ENCODE data around the gene PARK7. TPM values are rescaled to one million over a fixed set of nuclear protein-coding genes. Genes with fewer than 3 reads are reported as not detected.
"Not testable (repeated sequence)": the region's sequence is repeated elsewhere in the genome, so short reads cannot be mapped to it uniquely, and the experiment has no call there.

Gene PARK7
- polyA plus RNA-seq (2012; ENCODE audit: insufficient read depth, insufficient read length), result 508 TPM

- H3K4me3 ChIP-seq (ENCODE audit: low read length), result peak within 1 kb of the TSS; percentile 74
- DNase-seq (ENCODE audit: low read depth, low spot score), result peak; percentile 97
Observed at GRCh38 chr1:7961216-7962013, at the start of gene PARK7. Gene PARK7 (plus strand): TSS chr1:7961711. CDS start chr1:7962786, 1,075 bp downstream.

- no peak overlapping the region for H3K4me3 ChIP-seq (ENCODE audit: low read length)
- DNase-seq (ENCODE audit: low read depth, low spot score), result no peak
Observed at GRCh38 chr1:7912145-7912544, 49.4 kb upstream of the PARK7 start.

- no peak for DNase-seq (ENCODE audit: low read depth, low spot score)
- H3K4me3 ChIP-seq (ENCODE audit: low read length), result no peak overlapping the region
Observed at GRCh38 chr1:7912743-7913557, 48.6 kb upstream of the PARK7 start.

GRCh38 chr1:7915826-7916500, 45.5 kb upstream of the PARK7 start:
- H3K4me3 ChIP-seq (ENCODE audit: low read length), result no peak overlapping the region
- no peak for DNase-seq (ENCODE audit: low read depth, low spot score)

- DNase-seq (ENCODE audit: low read depth, low spot score), result no peak
Observed at GRCh38 chr1:7916501-7916830, 45.0 kb upstream of the PARK7 start.

GRCh38 chr1:7917971-7918370, 43.5 kb upstream of the PARK7 start:
- H3K4me3 ChIP-seq (ENCODE audit: low read length); DNase-seq (ENCODE audit: low read depth, low spot score): not testable (repeated sequence)

More at GRCh38 chr1:7916501-7916830, 45.0 kb upstream of the PARK7 start:
- H3K4me3 ChIP-seq (ENCODE audit: low read length), result no peak overlapping the region

- H3K4me3 ChIP-seq (ENCODE audit: low read length), result no peak overlapping the region
- no peak for DNase-seq (ENCODE audit: low read depth, low spot score)
Observed at GRCh38 chr1:7919880-7920279, 41.6 kb upstream of the PARK7 start.

- no peak overlapping the region for H3K4me3 ChIP-seq (ENCODE audit: low read length)
Observed at GRCh38 chr1:7921796-7922195, 39.7 kb upstream of the PARK7 start.

GRCh38 chr1:7922301-7922700, 39.2 kb upstream of the PARK7 start:
- DNase-seq (ENCODE audit: low read depth, low spot score), result no peak

More at GRCh38 chr1:7921796-7922195, 39.7 kb upstream of the PARK7 start:
- DNase-seq (ENCODE audit: low read depth, low spot score), result no peak

GRCh38 chr1:7927061-7927460, 34.5 kb upstream of the PARK7 start:
- not testable (repeated sequence) for DNase-seq (ENCODE audit: low read depth, low spot score); H3K4me3 ChIP-seq (ENCODE audit: low read length)

More at GRCh38 chr1:7922301-7922700, 39.2 kb upstream of the PARK7 start:
- no peak overlapping the region for H3K4me3 ChIP-seq (ENCODE audit: low read length)

- DNase-seq (ENCODE audit: low read depth, low spot score), result no peak
- H3K4me3 ChIP-seq (ENCODE audit: low read length), result no peak overlapping the region
Observed at GRCh38 chr1:7928247-7928646, 33.3 kb upstream of the PARK7 start.

- H3K4me3 ChIP-seq (ENCODE audit: low read length), result no peak overlapping the region
- no peak for DNase-seq (ENCODE audit: low read depth, low spot score)
Observed at GRCh38 chr1:7929637-7930036, 31.9 kb upstream of the PARK7 start.

GRCh38 chr1:7930645-7931445, 30.7 kb upstream of the PARK7 start:
- no peak for DNase-seq (ENCODE audit: low read depth, low spot score)
- no peak overlapping the region for H3K4me3 ChIP-seq (ENCODE audit: low read length)

GRCh38 chr1:7931446-7931812, 30.1 kb upstream of the PARK7 start:
- H3K4me3 ChIP-seq (ENCODE audit: low read length), result no peak overlapping the region
- no peak for DNase-seq (ENCODE audit: low read depth, low spot score)

GRCh38 chr1:7932524-7933138, 28.9 kb upstream of the PARK7 start:
- no peak for DNase-seq (ENCODE audit: low read depth, low spot score)
- H3K4me3 ChIP-seq (ENCODE audit: low read length), result no peak overlapping the region

- no peak overlapping the region for H3K4me3 ChIP-seq (ENCODE audit: low read length)
- no peak for DNase-seq (ENCODE audit: low read depth, low spot score)
Observed at GRCh38 chr1:7938070-7938469, 23.4 kb upstream of the PARK7 start.

GRCh38 chr1:7940034-7940433, 21.5 kb upstream of the PARK7 start:
- no peak overlapping the region for H3K4me3 ChIP-seq (ENCODE audit: low read length)
- no peak for DNase-seq (ENCODE audit: low read depth, low spot score)

GRCh38 chr1:7940745-7941436, 20.6 kb upstream of the PARK7 start, which contains the start of gene TNFRSF9:
Gene TNFRSF9 (minus strand): TSS chr1:7940839. CDS start chr1:7939994, 845 bp downstream.
- DNase-seq (ENCODE audit: low read depth, low spot score), result no peak
- H3K4me3 ChIP-seq (ENCODE audit: low read length), result no peak within 1 kb of the TSS
